HG03469 (cell line): ENCODE data around the gene GAL.

Source experiments
- ATAC-seq: cut with Tn5 transposase; IDR thresholded peaks from one replicate; pipeline ENCODE4 v1.9.1; 2021; ENCODE audit warnings: mild to moderate bottlenecking, moderate library complexity, moderate number of reproducible peaks; ENCODE audit not compliant: unreplicated experiment

Gene GAL

GRCh38 chr11:68658661-68659060 is 25.7 kb upstream of the GAL start:
- ATAC-seq, result no peak

- ATAC-seq, result no peak
Observed at GRCh38 chr11:68659158-68659921, 25.0 kb upstream of the GAL start.

GRCh38 chr11:68660066-68660810 is 24.1 kb upstream of the GAL start:
- ATAC-seq, result no peak

GRCh38 chr11:68661014-68661413 is 23.3 kb upstream of the GAL start:
- ATAC-seq, result no peak

GRCh38 chr11:68661697-68662603 is 22.4 kb upstream of the GAL start:
- no peak for ATAC-seq

GRCh38 chr11:68663482-68664010 is 20.8 kb upstream of the GAL start:
- ATAC-seq, result no peak

GRCh38 chr11:68664141-68664540 is 20.2 kb upstream of the GAL start:
- no peak for ATAC-seq

- no peak for ATAC-seq
Observed at GRCh38 chr11:68664906-68665305, 19.4 kb upstream of the GAL start.

- ATAC-seq, result no peak
Observed at GRCh38 chr11:68665436-68665835, 18.9 kb upstream of the GAL start.

GRCh38 chr11:68666849-68667248 is 17.5 kb upstream of the GAL start:
- no peak for ATAC-seq

- ATAC-seq, result no peak
Observed at GRCh38 chr11:68667511-68668500, 16.5 kb upstream of the GAL start.

GRCh38 chr11:68669301-68670090 is 14.8 kb upstream of the GAL start:
- ATAC-seq, result no peak

GRCh38 chr11:68670208-68670992 is 13.9 kb upstream of the GAL start:
- ATAC-seq, result no peak

GRCh38 chr11:68673306-68673945 is 10.9 kb upstream of the GAL start:
- no peak for ATAC-seq

GRCh38 chr11:68673991-68674390 is 10.4 kb upstream of the GAL start:
- no peak for ATAC-seq

- no peak for ATAC-seq
Observed at GRCh38 chr11:68674461-68674860, 9.9 kb upstream of the GAL start.

GRCh38 chr11:68677432-68677831 is 6.9 kb upstream of the GAL start:
- ATAC-seq, result no peak

- ATAC-seq, result no peak
Observed at GRCh38 chr11:68678031-68678441, 6.3 kb upstream of the GAL start.
